Raji (cell line): ENCODE data around the gene CNTNAP2.

Experiments
- POLR2A ChIP-seq: IDR thresholded peaks from 2 replicates; pipeline ENCODE4 v1.6.1; 2011; ENCODE audit warnings: low read depth, low read length, control low read depth; ENCODE audit not compliant: insufficient read depth

Gene CNTNAP2

GRCh38 chr7:148182264-148182663, 2065.7 kb downstream of the CNTNAP2 start:
- TF ChIP-seq POLR2A: no peak

GRCh38 chr7:148185041-148185440, 2068.4 kb downstream of the CNTNAP2 start:
- no peak for TF ChIP-seq POLR2A

- no peak for TF ChIP-seq POLR2A
Measured at GRCh38 chr7:148187471-148187870, 2070.9 kb downstream of the CNTNAP2 start.

GRCh38 chr7:148191391-148192065, 2074.9 kb downstream of the CNTNAP2 start:
- TF ChIP-seq POLR2A: no peak

- TF ChIP-seq POLR2A: no peak
Measured at GRCh38 chr7:148192491-148192890, 2075.9 kb downstream of the CNTNAP2 start.

- TF ChIP-seq POLR2A: no peak
Measured at GRCh38 chr7:148201992-148202391, 2085.4 kb downstream of the CNTNAP2 start.

- no peak for TF ChIP-seq POLR2A
Measured at GRCh38 chr7:148204639-148205304, 2088.2 kb downstream of the CNTNAP2 start.

GRCh38 chr7:148209643-148210190, 2093.1 kb downstream of the CNTNAP2 start:
- no peak for TF ChIP-seq POLR2A

- no peak for TF ChIP-seq POLR2A
Measured at GRCh38 chr7:148210804-148211325, 2094.3 kb downstream of the CNTNAP2 start.

- TF ChIP-seq POLR2A: no peak
Measured at GRCh38 chr7:148211740-148212151, 2095.1 kb downstream of the CNTNAP2 start.

GRCh38 chr7:148212731-148213130, 2096.1 kb downstream of the CNTNAP2 start:
- TF ChIP-seq POLR2A: no peak

GRCh38 chr7:148214101-148214500, 2097.5 kb downstream of the CNTNAP2 start:
- no peak for TF ChIP-seq POLR2A

- TF ChIP-seq POLR2A: no peak
Measured at GRCh38 chr7:148218603-148219002, 2102.0 kb downstream of the CNTNAP2 start.

GRCh38 chr7:148222721-148223120, 2106.1 kb downstream of the CNTNAP2 start:
- TF ChIP-seq POLR2A: no peak

GRCh38 chr7:148223160-148223559, 2106.6 kb downstream of the CNTNAP2 start:
- TF ChIP-seq POLR2A: no peak

- no peak for TF ChIP-seq POLR2A
Measured at GRCh38 chr7:148223738-148224137, 2107.1 kb downstream of the CNTNAP2 start.
